Stimulated activated CD8-positive, alpha-beta memory T cell treated with anti-CD3 and anti-CD28 coated beads, Interleukin-12 subunit alpha, Interleukin-12 subunit beta, amount 100 ng/mL, for 24 hours (primary cell): Measurements from ENCODE around the gene PBX2.
"Not testable (repeated sequence)": the region's sequence is repeated elsewhere in the genome, so short reads cannot be mapped to it uniquely, and the experiment has no call there.

Experiments used
- DNase-seq: peaks from one replicate; pipeline ENCODE4 v3.0.0-alpha.2; 2020; ENCODE audit errors: extremely low read depth

The PBX2 gene

GRCh38 chr6:32149932-32150870 lies 39.8 kb downstream of the PBX2 start:
- no peak for DNase-seq

GRCh38 chr6:32149092-32149755 lies 40.8 kb downstream of the PBX2 start:
- DNase-seq: no peak

- DNase-seq: no peak
Measured at GRCh38 chr6:32148289-32149091, 41.5 kb downstream of the PBX2 start.

GRCh38 chr6:32147401-32148132 lies 42.4 kb downstream of the PBX2 start:
- DNase-seq: no peak

GRCh38 chr6:32146687-32147086 lies 43.3 kb downstream of the PBX2 start:
- no peak for DNase-seq

- DNase-seq: no peak
Measured at GRCh38 chr6:32146287-32146686, 43.7 kb downstream of the PBX2 start.

GRCh38 chr6:32144238-32144637 lies 45.8 kb downstream of the PBX2 start:
- not testable (repeated sequence) for DNase-seq

- DNase-seq: no peak
Measured at GRCh38 chr6:32140420-32141046, 49.5 kb downstream of the PBX2 start.

- DNase-seq: no peak
Measured at GRCh38 chr6:32139590-32139989, 50.4 kb downstream of the PBX2 start.

GRCh38 chr6:32137454-32137853 lies 52.5 kb downstream of the PBX2 start:
- DNase-seq: no peak
